Hepatocyte (in vitro differentiated cells): ENCODE measurements around the gene FAT4.
A peak's percentile ranks its signal among the peaks of the same experiment; 100 is the strongest.

ENCODE experiments used
- CTCF ChIP-seq: fragments of 200-600 bp; sonication (generic); IDR thresholded peaks from 2 replicates; pipeline ENCODE4 v1.5.1; 2016; ENCODE audit warnings: antibody characterized with exemption, mild to moderate bottlenecking; ENCODE audit not compliant: poor library complexity
- EZH2 ChIP-seq: fragments of 200-600 bp; sonication (generic); IDR thresholded peaks from 2 replicates; pipeline ENCODE4 v1.6.1; 2016; ENCODE audit warnings: antibody characterized with exemption, mild to moderate bottlenecking, borderline replicate concordance
- EZH2phosphoT487 ChIP-seq: fragments of 200-600 bp; sonication (generic); IDR thresholded peaks from one replicate; pipeline ENCODE4 v1.6.1; 2018; ENCODE audit warnings: antibody characterized with exemption, mild to moderate bottlenecking, low read depth, moderate library complexity; ENCODE audit not compliant: unreplicated experiment, severe bottlenecking

GRCh38 chr4:125314676-125315575 lies at the start of gene FAT4:
- TF ChIP-seq EZH2phosphoT487, result no peak
- TF ChIP-seq CTCF, result peak; percentile 20
- no peak for TF ChIP-seq EZH2
